ENCODE measurements around the gene CRYM.

DNA sequence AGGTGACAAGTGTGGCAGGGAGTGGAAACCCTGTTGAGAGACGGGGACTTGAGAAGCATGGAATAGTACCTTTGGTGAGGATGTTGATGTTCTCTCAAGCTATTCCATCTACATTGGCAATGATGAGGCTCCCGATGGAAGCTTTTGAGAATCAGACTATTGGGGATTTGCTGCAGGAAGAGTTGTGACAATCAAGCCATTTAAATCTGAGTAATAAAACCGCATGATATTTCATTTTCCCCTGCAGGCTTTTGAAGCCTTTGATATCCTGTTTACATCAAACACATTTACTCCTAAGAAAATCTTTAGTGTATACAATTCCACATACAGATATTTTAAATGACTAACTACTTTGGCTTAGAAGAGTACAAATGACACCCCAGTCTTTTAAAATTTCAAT, 49.0 kb upstream of the CRYM start:
- no peak for TF ChIP-seq CTCF (conservative IDR thresholded peaks at IDR 0.05; ENCODE audit: low read depth, low read length)
- no peak for TF ChIP-seq EZH2 (IDR thresholded peaks at IDR 0.05; ENCODE audit: borderline replicate concordance, low read depth, low read length, poor library complexity, severe bottlenecking)
